Naive B cell (primary cell): ENCODE measurements around the gene CXCL17. TPM values are rescaled to one million over a fixed set of nuclear protein-coding genes. Genes with fewer than 3 reads are reported as not detected.

Experiments
- ATAC-seq, 2 donors: fragments of 150-1000 bp; cut with Tn5 transposase; 2 replicates each; pipeline ENCODE4 v1.10.0; 2021; ENCODE audit warnings: low read depth in 2 of 2, mild to moderate bottlenecking in 2 of 2, moderate library complexity in 2 of 2
- DNase-seq: peaks from one replicate; pipeline ENCODE4 v3.0.0; 2022
- H3K27ac Mint-ChIP-seq, 6 donors: one replicate each; pipeline ENCODE4 v1.8.0; 2020 to 2022; ENCODE audit warnings: mild to moderate bottlenecking in 6 of 6, mixed read lengths in 6 of 6, moderate library complexity in 5 of 6, inconsistent platforms in 2 of 6
- H3K27me3 Mint-ChIP-seq, 3 donors: one replicate each; pipeline ENCODE4 v1.8.0; 2021 to 2022; ENCODE audit warnings: mixed read lengths in 3 of 3, mild to moderate bottlenecking in 1 of 3
- H3K36me3 Mint-ChIP-seq, 2 donors: one replicate each; pipeline ENCODE4 v1.8.0; 2020 to 2022; ENCODE audit warnings: mixed read lengths in 2 of 2, inconsistent platforms in 1 of 2, mild to moderate bottlenecking in 1 of 2
- H3K4me1 Mint-ChIP-seq, 3 donors: one replicate each; pipeline ENCODE4 v1.8.0; 2020 to 2022; ENCODE audit warnings: mixed read lengths in 3 of 3, inconsistent platforms in 1 of 3, mild to moderate bottlenecking in 1 of 3, moderate library complexity in 1 of 3
- H3K4me3 Mint-ChIP-seq, 8 donors: one replicate each; pipeline ENCODE4 v1.8.0; 2020 to 2022; ENCODE audit warnings: mild to moderate bottlenecking in 8 of 8, mixed read lengths in 8 of 8, moderate library complexity in 8 of 8, inconsistent platforms in 2 of 8
- H3K9me3 Mint-ChIP-seq, 7 donors: one replicate each; pipeline ENCODE4 v1.8.0; 2020 to 2022; ENCODE audit warnings: mixed read lengths in 7 of 7, mild to moderate bottlenecking in 5 of 7, inconsistent platforms in 2 of 7, moderate library complexity in 1 of 7
- polyA plus RNA-seq, 6 donors: library from polyadenylated mRNA; unstranded; fragments of 300-500 nt; fragmentation: Illumina TruSeq; gene quantifications; one replicate each; pipeline ENCODE4 v1.2.3, GENCODE V29; 2021; ENCODE audit warnings: low read depth in 6 of 6

Gene CXCL17
- polyA plus RNA-seq, 6 donors from 2014 or later: not detected

DNA sequence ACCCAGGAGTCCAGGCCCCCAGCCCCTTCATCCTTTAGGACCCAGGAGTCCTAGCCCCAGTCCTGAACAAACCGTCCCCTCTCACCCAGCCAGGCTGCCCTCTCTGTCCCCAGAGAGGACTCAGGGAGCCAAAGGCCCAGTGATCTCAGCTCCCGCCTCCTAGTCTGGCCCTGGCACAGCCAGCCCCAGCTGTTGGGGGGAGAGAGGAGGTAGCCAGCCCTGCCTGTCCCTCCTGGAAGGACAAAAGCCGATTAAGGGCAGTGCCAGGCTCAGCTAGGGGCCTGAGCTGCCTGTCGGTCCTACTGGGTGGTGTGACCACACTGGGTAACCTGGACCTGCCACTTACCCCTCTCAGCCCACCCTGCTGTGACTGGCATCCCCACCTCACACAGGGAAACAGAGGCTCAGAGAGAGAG lies 30.1 kb downstream of the CXCL17 start:
- peaks cover 17 to 29% (median 28%) of the 10 kb centered on the region in 3 donors for H3K4me1 Mint-ChIP-seq
- DNase-seq (no peak), ATAC-seq (no peak)
- no peaks in the 10 kb centered on the region for H3K27me3 Mint-ChIP-seq
- no peak overlapping the region for H3K4me3 Mint-ChIP-seq
- H3K9me3 Mint-ChIP-seq: no peaks in the 10 kb centered on the region
- H3K27ac Mint-ChIP-seq: peak overlapping the region in 1 of 6 donors; percentile 51
- H3K36me3 Mint-ChIP-seq: peaks cover 0 to 6% of the 10 kb centered on the region in 2 donors

DNA sequence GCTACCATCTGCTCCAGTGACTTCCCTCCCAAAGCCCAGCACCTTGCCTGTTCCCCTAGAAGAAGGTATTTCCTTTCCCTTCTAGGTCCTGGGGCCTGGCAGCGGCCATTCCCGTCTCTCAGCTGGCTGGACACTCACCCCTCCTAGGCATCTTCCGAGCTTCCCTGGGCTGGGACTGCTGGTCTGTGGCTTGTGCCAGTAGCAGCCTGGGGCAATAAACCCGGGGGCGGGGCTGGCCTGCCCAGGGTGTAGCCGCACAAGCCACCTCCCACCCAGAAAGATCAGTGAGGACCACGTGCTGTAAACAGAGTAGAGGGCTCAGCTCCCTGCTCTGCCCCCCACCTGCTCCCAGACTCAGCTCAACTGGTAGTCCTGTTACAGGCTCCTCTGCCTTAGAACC lies 30.5 kb downstream of the CXCL17 start:
- H3K27ac Mint-ChIP-seq: no peak overlapping the region
- peaks cover 0 to 6% of the 10 kb centered on the region in 2 donors for H3K36me3 Mint-ChIP-seq
- DNase-seq (no peak), ATAC-seq (no peak)
- H3K4me3 Mint-ChIP-seq: no peak overlapping the region
- no peaks in the 10 kb centered on the region for H3K9me3 Mint-ChIP-seq
- no peaks in the 10 kb centered on the region for H3K27me3 Mint-ChIP-seq
- peaks cover 18 to 29% (median 29%) of the 10 kb centered on the region in 3 donors for H3K4me1 Mint-ChIP-seq

GRCh38 chr19:42411581-42412178 lies 31.1 kb downstream of the CXCL17 start:
- H3K27me3 Mint-ChIP-seq: no peaks in the 10 kb centered on the region
- DNase-seq (no peak), ATAC-seq (no peak)
- peaks cover 0 to 11% of the 10 kb centered on the region in 2 donors for H3K36me3 Mint-ChIP-seq
- peaks cover 18 to 34% (median 29%) of the 10 kb centered on the region in 3 donors for H3K4me1 Mint-ChIP-seq
- peak overlapping the region in 1 of 6 donors; percentile 52 for H3K27ac Mint-ChIP-seq
- no peaks in the 10 kb centered on the region for H3K9me3 Mint-ChIP-seq
- H3K4me3 Mint-ChIP-seq: no peak overlapping the region

DNA sequence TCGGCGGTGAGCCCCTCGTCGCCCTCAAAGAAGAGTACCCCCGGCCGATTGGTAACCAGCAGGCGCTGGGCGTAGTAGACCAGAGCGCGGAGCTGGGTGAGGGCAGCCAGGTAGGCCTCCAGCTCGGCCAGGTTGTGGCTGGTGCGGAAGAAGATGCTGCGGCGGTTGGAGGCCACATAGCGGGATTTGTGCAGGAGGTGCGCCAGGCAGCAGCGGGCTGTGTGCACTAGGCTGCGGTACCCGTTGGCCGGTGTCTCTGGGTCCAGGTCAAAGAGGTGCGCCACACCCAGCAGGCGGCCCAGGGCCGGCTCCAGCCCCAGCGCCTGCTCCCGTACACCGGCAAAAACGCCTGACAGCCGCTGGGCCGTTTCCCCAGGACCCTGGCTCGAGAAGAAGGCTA lies 32.4 kb downstream of the CXCL17 start:
- Mint-ChIP-seq H3K36me3 (peaks cover 0 to 15% of the 10 kb centered on the region in 2 donors), H3K4me3 (no peak overlapping the region), H3K4me1 (peaks cover 18 to 43% (median 30%) of the 10 kb centered on the region in 3 donors), H3K9me3 (no peaks in the 10 kb centered on the region), H3K27ac (no peak overlapping the region), H3K27me3 (no peaks in the 10 kb centered on the region)
- DNase-seq (no peak), ATAC-seq (no peak)

DNA sequence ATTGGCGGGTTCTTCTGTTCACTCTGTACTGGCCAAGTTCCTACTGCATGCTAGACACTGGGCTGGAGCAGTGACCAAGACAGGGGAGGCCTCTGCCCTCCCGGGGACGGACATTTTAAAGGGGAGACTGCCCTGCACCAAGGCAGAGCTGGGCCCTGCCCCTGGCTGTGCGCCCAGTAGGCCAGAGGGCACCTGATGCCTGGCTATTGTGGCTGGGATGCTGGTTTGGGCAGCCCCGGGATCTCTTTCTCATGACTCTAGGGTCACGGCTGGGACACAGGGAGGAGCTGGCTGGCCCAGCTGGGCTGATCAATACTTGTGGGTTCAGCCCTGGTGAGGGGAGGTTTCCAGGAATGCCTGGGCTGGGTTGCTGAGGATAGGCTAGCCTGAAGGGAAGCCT lies 33.3 kb downstream of the CXCL17 start:
- no peak for ATAC-seq
- DNase-seq: no peak
- Mint-ChIP-seq H3K27me3 (no peaks in the 10 kb centered on the region), H3K9me3 (no peaks in the 10 kb centered on the region), H3K36me3 (peaks cover 0 to 9% of the 10 kb centered on the region in 2 donors), H3K4me1 (peaks cover 18 to 43% (median 28%) of the 10 kb centered on the region in 3 donors), H3K27ac (peak overlapping the region in 2 of 6 donors; percentile 3 to 58), H3K4me3 (no peak overlapping the region)

GRCh38 chr19:42407816-42408175 lies 35.0 kb downstream of the CXCL17 start:
- Mint-ChIP-seq H3K9me3 (no peaks in the 10 kb centered on the region), H3K4me3 (no peak overlapping the region), H3K27me3 (no peaks in the 10 kb centered on the region), H3K4me1 (peaks cover 12 to 38% (median 27%) of the 10 kb centered on the region in 3 donors), H3K36me3 (peaks cover 0 to 9% of the 10 kb centered on the region in 2 donors), H3K27ac (no peak overlapping the region)
- DNase-seq (no peak), ATAC-seq (no peak)

GRCh38 chr19:42407085-42407815 lies 35.5 kb downstream of the CXCL17 start:
- DNase-seq: no peak
- Mint-ChIP-seq H3K36me3 (peaks cover 0 to 9% of the 10 kb centered on the region in 2 donors), H3K9me3 (no peaks in the 10 kb centered on the region), H3K4me3 (no peak overlapping the region), H3K27me3 (no peaks in the 10 kb centered on the region), H3K4me1 (peaks cover 18 to 41% (median 29%) of the 10 kb centered on the region in 3 donors), H3K27ac (no peak overlapping the region)
- ATAC-seq: no peak

DNA sequence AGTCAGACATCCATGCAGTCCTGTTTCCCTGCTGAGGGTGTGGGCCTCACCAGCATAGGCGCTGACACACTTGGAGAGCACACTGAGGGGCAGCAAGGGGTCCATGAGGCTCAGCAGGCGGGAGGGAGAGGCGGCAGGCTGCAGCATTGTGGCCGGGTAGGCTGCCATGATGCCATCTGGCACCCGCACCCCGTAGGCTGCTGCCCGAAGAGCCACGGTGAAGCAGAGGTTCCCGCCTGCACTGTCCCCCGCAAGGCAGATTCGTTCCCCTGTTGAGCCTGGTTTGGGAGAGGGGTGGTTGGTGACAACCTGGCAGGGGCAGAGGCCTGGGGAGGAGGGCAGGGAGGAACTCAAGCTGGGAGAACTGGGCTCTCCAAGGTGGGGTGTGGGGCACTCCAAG lies 36.6 kb downstream of the CXCL17 start:
- no peak overlapping the region for H3K4me3 Mint-ChIP-seq
- H3K27ac Mint-ChIP-seq: peak overlapping the region in 2 of 6 donors; percentile 42 to 83
- DNase-seq (no peak), ATAC-seq (no peak)
- H3K36me3 Mint-ChIP-seq: peaks cover 0 to 9% of the 10 kb centered on the region in 2 donors
- peaks cover 27 to 41% (median 28%) of the 10 kb centered on the region in 3 donors for H3K4me1 Mint-ChIP-seq
- H3K27me3 Mint-ChIP-seq: no peaks in the 10 kb centered on the region
- no peaks in the 10 kb centered on the region for H3K9me3 Mint-ChIP-seq

DNA sequence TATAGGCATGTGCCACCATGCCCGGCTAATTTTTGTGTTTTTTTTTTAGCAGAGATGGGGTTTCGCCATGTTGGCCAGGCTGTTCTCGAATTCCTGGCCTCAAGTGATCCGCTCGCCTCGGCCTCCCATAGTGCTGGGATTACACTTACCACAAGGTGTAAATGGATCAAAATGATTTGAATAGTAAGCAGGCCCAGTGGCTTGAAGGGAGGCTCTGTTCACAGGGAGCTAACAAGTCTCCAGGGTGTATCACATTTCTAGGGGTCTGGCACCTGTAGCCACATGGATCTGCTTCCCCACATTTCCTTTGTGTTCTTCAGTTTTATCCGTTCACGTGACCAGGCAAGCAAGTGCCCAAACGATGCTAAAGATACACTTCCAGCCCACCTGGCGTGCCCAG lies 39.2 kb downstream of the CXCL17 start:
- Mint-ChIP-seq H3K9me3 (no peaks in the 10 kb centered on the region), H3K4me1 (peaks cover 42 to 52% (median 50%) of the 10 kb centered on the region in 3 donors), H3K36me3 (peaks cover 0 to 9% of the 10 kb centered on the region in 2 donors), H3K27ac (no peak overlapping the region), H3K4me3 (peak overlapping the region in 1 of 8 donors; percentile 56), H3K27me3 (no peaks in the 10 kb centered on the region)
- ATAC-seq (no peak), DNase-seq (no peak)

GRCh38 chr19:42402376-42403116 lies 40.2 kb downstream of the CXCL17 start:
- peaks cover 0 to 9% of the 10 kb centered on the region in 2 donors for H3K36me3 Mint-ChIP-seq
- H3K4me3 Mint-ChIP-seq: peak overlapping the region; percentile 84 to 92 (median 88)
- H3K27me3 Mint-ChIP-seq: no peaks in the 10 kb centered on the region
- no peaks in the 10 kb centered on the region for H3K9me3 Mint-ChIP-seq
- DNase-seq: no peak
- peak overlapping the region in 4 of 6 donors; percentile 15 to 62 (median 44) for H3K27ac Mint-ChIP-seq
- peak in 1 of 2 donors; percentile 2 for ATAC-seq
- peaks cover 41 to 54% (median 47%) of the 10 kb centered on the region in 3 donors for H3K4me1 Mint-ChIP-seq

- peak overlapping the region; percentile 84 to 92 (median 88) for H3K4me3 Mint-ChIP-seq
- peak overlapping the region in 4 of 6 donors; percentile 57 to 86 (median 74) for H3K27ac Mint-ChIP-seq
- ATAC-seq (peak; percentile 57 to 62), DNase-seq (peak; percentile 71)
- peaks cover 50 to 56% (median 55%) of the 10 kb centered on the region in 3 donors for H3K4me1 Mint-ChIP-seq
- peaks cover 0 to 3% of the 10 kb centered on the region in 2 donors for H3K36me3 Mint-ChIP-seq
- no peaks in the 10 kb centered on the region for H3K9me3 Mint-ChIP-seq
- H3K27me3 Mint-ChIP-seq: no peaks in the 10 kb centered on the region
Observed at GRCh38 chr19:42401365-42402303, 41.1 kb downstream of the CXCL17 start.

DNA sequence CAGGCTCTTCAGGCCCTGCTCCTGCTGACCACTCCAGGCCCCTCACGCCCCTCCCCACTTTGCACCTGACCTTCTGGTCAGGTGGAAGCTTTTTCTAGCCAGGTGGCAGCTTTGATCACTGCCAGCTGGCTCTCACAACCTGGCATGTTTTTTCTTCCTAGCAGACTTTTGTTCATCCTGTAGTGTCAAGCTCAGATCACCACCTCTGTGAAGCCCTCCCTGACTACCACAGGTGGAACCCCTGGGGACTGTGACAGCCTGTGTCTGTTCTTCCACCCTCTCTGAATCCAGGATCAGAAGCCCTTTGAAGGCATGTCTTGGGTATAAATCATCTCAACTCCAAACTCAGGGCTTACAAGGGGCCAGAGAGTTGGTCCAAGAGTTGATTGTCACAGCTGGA lies 42.3 kb downstream of the CXCL17 start:
- H3K4me3 Mint-ChIP-seq: peak overlapping the region in 6 of 8 donors; percentile 6 to 91 (median 56)
- ATAC-seq: no peak
- no peaks in the 10 kb centered on the region for H3K36me3 Mint-ChIP-seq
- DNase-seq: no peak
- H3K4me1 Mint-ChIP-seq: peaks cover 53 to 64% (median 55%) of the 10 kb centered on the region in 3 donors
- no peaks in the 10 kb centered on the region for H3K27me3 Mint-ChIP-seq
- H3K9me3 Mint-ChIP-seq: no peaks in the 10 kb centered on the region
- H3K27ac Mint-ChIP-seq: peak overlapping the region in 1 of 6 donors; percentile 90
